GM19467 (cell line): ENCODE data around the gene SCFD2.

Experiments used
- ATAC-seq: cut with Tn5 transposase; IDR thresholded peaks from one replicate; pipeline ENCODE4 v1.9.1; 2021; ENCODE audit warnings: mild to moderate bottlenecking, moderate library complexity; ENCODE audit not compliant: unreplicated experiment

SCFD2 gene

GRCh38 chr4:52866734-52867133 lies 499.1 kb downstream of the SCFD2 start:
- ATAC-seq: no peak

- ATAC-seq: no peak
These were observed 500.6 kb downstream of the SCFD2 start for GRCh38 chr4:52865300-52865699.

GRCh38 chr4:52864793-52865192 lies 501.1 kb downstream of the SCFD2 start:
- ATAC-seq: no peak

GRCh38 chr4:52863324-52863723 lies 502.5 kb downstream of the SCFD2 start:
- no peak for ATAC-seq

- ATAC-seq: no peak
These were observed 503.2 kb downstream of the SCFD2 start for GRCh38 chr4:52862639-52863161.

- peak; percentile 99 for ATAC-seq
These were observed 503.8 kb downstream of the SCFD2 start, which contains the start of gene RASL11B for GRCh38 chr4:52861879-52862616. TSS of gene RASL11B (plus strand) at chr4:52862317. CDS start at chr4:52862508, 191 bp downstream.

- ATAC-seq: no peak
These were observed 504.6 kb downstream of the SCFD2 start for GRCh38 chr4:52861171-52861823.

- no peak for ATAC-seq
These were observed 505.5 kb downstream of the SCFD2 start for GRCh38 chr4:52860361-52860760.

GRCh38 chr4:52856801-52857200 lies 509.1 kb downstream of the SCFD2 start:
- ATAC-seq: no peak

- no peak for ATAC-seq
These were observed 512.5 kb downstream of the SCFD2 start for GRCh38 chr4:52853351-52853750.

GRCh38 chr4:52852711-52853110 lies 513.1 kb downstream of the SCFD2 start:
- ATAC-seq: no peak

- no peak for ATAC-seq
These were observed 513.8 kb downstream of the SCFD2 start for GRCh38 chr4:52852041-52852440.

GRCh38 chr4:52850406-52851124 lies 515.3 kb downstream of the SCFD2 start:
- no peak for ATAC-seq

- ATAC-seq: no peak
These were observed 517.6 kb downstream of the SCFD2 start for GRCh38 chr4:52848254-52848653.

GRCh38 chr4:52846502-52846901 lies 519.4 kb downstream of the SCFD2 start:
- ATAC-seq: no peak

GRCh38 chr4:52844596-52844995 lies 521.3 kb downstream of the SCFD2 start:
- ATAC-seq: no peak

- no peak for ATAC-seq
These were observed 521.9 kb downstream of the SCFD2 start for GRCh38 chr4:52843958-52844357.

GRCh38 chr4:52843351-52843750 lies 522.5 kb downstream of the SCFD2 start:
- no peak for ATAC-seq

GRCh38 chr4:52842792-52843191 lies 523.1 kb downstream of the SCFD2 start:
- ATAC-seq: no peak

GRCh38 chr4:52841682-52842456 lies 524.0 kb downstream of the SCFD2 start:
- ATAC-seq: no peak
